Smooth muscle cell (in vitro differentiated cells): Measurements from ENCODE around the gene HMGCS2. TPM values are rescaled to one million over a fixed set of nuclear protein-coding genes. Genes with fewer than 3 reads are reported as not detected.

Source experiments
- DNase-seq: peaks from one replicate; lab custom pipeline; 2025; ENCODE audit not compliant: unreplicated experiment; lab: John Stamatoyannopoulos, UW
- H2AFZ ChIP-seq: fragments of 200-600 bp; sonication (generic); 2 replicates; pipeline ENCODE4 v1.6.0; 2016; ENCODE audit warnings: antibody characterized with exemption, low read depth, mild to moderate bottlenecking
- H3F3A ChIP-seq: fragments of 200-600 bp; sonication (generic); 2 replicates; pipeline ENCODE4 v1.6.0; 2017; ENCODE audit warnings: antibody characterized with exemption, low read depth
- H3K27ac ChIP-seq: fragments of 200-600 bp; sonication (generic); 2 replicates; pipeline ENCODE4 v1.5.1; 2016; ENCODE audit warnings: low read depth, mild to moderate bottlenecking
- H3K27me3 ChIP-seq: fragments of 200-600 bp; sonication (generic); 2 replicates; pipeline ENCODE4 v1.6.1; 2016; ENCODE audit warnings: low read depth, mild to moderate bottlenecking
- H3K36me3 ChIP-seq: fragments of 200-600 bp; sonication (generic); 2 replicates; pipeline ENCODE4 v1.5.1; 2016; ENCODE audit warnings: low read depth
- H3K4me1 ChIP-seq: fragments of 200-600 bp; sonication (generic); 2 replicates; pipeline ENCODE4 v1.5.1; 2016; ENCODE audit warnings: low read depth
- H3K4me2 ChIP-seq: fragments of 200-600 bp; sonication (generic); 2 replicates; pipeline ENCODE4 v1.6.0; 2016; ENCODE audit warnings: mild to moderate bottlenecking
- H3K4me3 ChIP-seq: fragments of 200-600 bp; sonication (generic); 2 replicates; pipeline ENCODE4 v1.5.1; 2016; ENCODE audit warnings: mild to moderate bottlenecking
- H3K79me2 ChIP-seq: fragments of 200-600 bp; sonication (generic); 2 replicates; pipeline ENCODE4 v1.6.0; 2016; ENCODE audit warnings: low read depth, mild to moderate bottlenecking
- H3K9ac ChIP-seq: fragments of 200-600 bp; sonication (generic); 2 replicates; pipeline ENCODE4 v1.6.0; 2016; ENCODE audit warnings: low read depth
- H3K9me3 ChIP-seq: fragments of 200-600 bp; sonication (generic); replicated peaks from 2 replicates; pipeline ENCODE4 v1.5.1; 2016; ENCODE audit warnings: low read depth
- H4K20me1 ChIP-seq: fragments of 200-600 bp; sonication (generic); 2 replicates; pipeline ENCODE4 v1.6.0; 2016; ENCODE audit warnings: low read depth
- CTCF ChIP-seq: fragments of 200-600 bp; sonication (generic); IDR thresholded peaks from 2 replicates; pipeline ENCODE4 v1.5.1; 2017; ENCODE audit warnings: borderline replicate concordance, mild to moderate bottlenecking, antibody characterized with exemption; ENCODE audit not compliant: insufficient read depth, poor library complexity, severe bottlenecking
- WGBS: methylation state at CpG from one replicate; pipeline ENCODE4 v1.1.7; 2016; ENCODE audit warnings: low lambda C conversion rate; 5-methylcytosine and 5-hydroxymethylcytosine counted together
- polyA plus RNA-seq: library from polyadenylated mRNA; unstranded; fragments of >200 nt; fragmentation: Nextera tagmentation; extraction: Ambion mirVana; gene quantifications from 2 replicates; pipeline ENCODE4 v1.2.1, GENCODE V29; 2016
- total RNA-seq: library from RNA; depleted of rRNA; stranded (reverse); fragments of >200 nt; gene quantifications from 2 replicates; pipeline ENCODE4 v1.2.3, GENCODE V29; 2014

The HMGCS2 gene
- total and polyA plus RNA-seq, 2 experiments from 2014 or later = not detected

- Histone ChIP-seq H3K4me2 (no peak overlapping the region), H3K4me3 (no peak overlapping the region), H3K4me1 (no peaks in the 10 kb centered on the region), H3F3A (peaks cover 11% of the 10 kb centered on the region), H3K79me2 (no peaks in the 10 kb centered on the region), H2AFZ (no peak overlapping the region), H4K20me1 (no peaks in the 10 kb centered on the region), H3K9ac (no peak overlapping the region), H3K27me3 (no peaks in the 10 kb centered on the region), H3K27ac (no peak overlapping the region), H3K36me3 (no peaks in the 10 kb centered on the region), H3K9me3 (no peaks in the 10 kb centered on the region)
- no peak for DNase-seq
- WGBS = 73% methylated on average over 3 of the region's 3 CpGs
- TF ChIP-seq CTCF = no peak
Observed at GRCh38 chr1:119815361-119815760, 46.7 kb upstream of the HMGCS2 start.

GRCh38 chr1:119814288-119814687 lies 45.6 kb upstream of the HMGCS2 start:
- H3K27me3 ChIP-seq = no peaks in the 10 kb centered on the region
- H3K9me3 ChIP-seq = no peaks in the 10 kb centered on the region
- H2AFZ ChIP-seq = no peak overlapping the region
- H3K4me3 ChIP-seq = no peak overlapping the region
- H3K79me2 ChIP-seq = no peaks in the 10 kb centered on the region
- H3F3A ChIP-seq = peaks cover 11% of the 10 kb centered on the region
- H3K9ac ChIP-seq = no peak overlapping the region
- H3K4me2 ChIP-seq = no peak overlapping the region
- H3K36me3 ChIP-seq = no peaks in the 10 kb centered on the region
- H3K27ac ChIP-seq = no peak overlapping the region
- no peaks in the 10 kb centered on the region for H3K4me1 ChIP-seq
- no peaks in the 10 kb centered on the region for H4K20me1 ChIP-seq
- DNase-seq = no peak
- TF ChIP-seq CTCF = no peak
- 17% methylated on average over 1 of the region's 1 CpG for WGBS

GRCh38 chr1:119811985-119812557 lies 43.4 kb upstream of the HMGCS2 start:
- Histone ChIP-seq H3F3A (peaks cover 8% of the 10 kb centered on the region), H4K20me1 (no peaks in the 10 kb centered on the region), H2AFZ (no peak overlapping the region), H3K27ac (no peak overlapping the region), H3K4me1 (no peaks in the 10 kb centered on the region), H3K36me3 (no peaks in the 10 kb centered on the region), H3K27me3 (peaks cover 8% of the 10 kb centered on the region), H3K9ac (no peak overlapping the region), H3K4me2 (no peak overlapping the region), H3K4me3 (no peak overlapping the region), H3K9me3 (no peaks in the 10 kb centered on the region), H3K79me2 (no peaks in the 10 kb centered on the region)
- DNase-seq = no peak
- WGBS = 85% methylated on average over 2 of the region's 2 CpGs
- no peak for TF ChIP-seq CTCF

- WGBS = 88% methylated on average over 7 of the region's 7 CpGs
- no peaks in the 10 kb centered on the region for H3K9me3 ChIP-seq
- no peaks in the 10 kb centered on the region for H4K20me1 ChIP-seq
- no peaks in the 10 kb centered on the region for H3K36me3 ChIP-seq
- no peak within 1 kb of the TSS for H3K27ac ChIP-seq
- H3K4me3 ChIP-seq = no peak within 1 kb of the TSS
- DNase-seq = no peak
- no peak within 1 kb of the TSS for H2AFZ ChIP-seq
- H3K9ac ChIP-seq = no peak within 1 kb of the TSS
- H3K4me1 ChIP-seq = no peaks in the 10 kb centered on the region
- H3K4me2 ChIP-seq = no peak within 1 kb of the TSS
- H3K79me2 ChIP-seq = no peaks in the 10 kb centered on the region
- no peak for TF ChIP-seq CTCF
- H3K27me3 ChIP-seq = peaks cover 12% of the 10 kb centered on the region
- H3F3A ChIP-seq = peaks cover 2% of the 10 kb centered on the region
Observed at GRCh38 chr1:119811387-119811786, 42.7 kb upstream of the HMGCS2 start, which contains the start of gene REG4. REG4 (minus strand) TSS chr1:119811460; CDS start chr1:119808769, 2,691 bp downstream.
